Activated naive CD8-positive, alpha-beta T cell treated with anti-CD3 and anti-CD28 coated beads, Interleukin-2, amount 50 U/mL, for 24 hours (primary cell): ENCODE data around the gene MKLN1.
"Not testable (repeated sequence)": the region's sequence is repeated elsewhere in the genome, so short reads cannot be mapped to it uniquely, and the experiment has no call there.

ENCODE experiments used
- ATAC-seq: fragments of 150-1000 bp; cut with Tn5 transposase; one replicate; pipeline ENCODE4 v1.10.0; 2021
- DNase-seq: peaks from one replicate; pipeline ENCODE4 v3.0.0; 2021
- H3K27ac Mint-ChIP-seq: one replicate; pipeline ENCODE4 v1.8.0; 2021; ENCODE audit warnings: mild to moderate bottlenecking, mixed read lengths
- H3K27me3 Mint-ChIP-seq: one replicate; pipeline ENCODE4 v1.8.0; 2021; ENCODE audit warnings: mixed read lengths
- H3K36me3 Mint-ChIP-seq: one replicate; pipeline ENCODE4 v1.8.0; 2021; ENCODE audit warnings: low read depth, mixed read lengths
- H3K4me1 Mint-ChIP-seq: one replicate; pipeline ENCODE4 v1.8.0; 2021; ENCODE audit warnings: mixed read lengths
- H3K4me3 Mint-ChIP-seq: one replicate; pipeline ENCODE4 v1.8.0; 2021; ENCODE audit warnings: mild to moderate bottlenecking, moderate library complexity, mixed read lengths
- H3K9me3 Mint-ChIP-seq: one replicate; pipeline ENCODE4 v1.8.0; 2021; ENCODE audit warnings: mixed read lengths

The MKLN1 gene

DNA sequence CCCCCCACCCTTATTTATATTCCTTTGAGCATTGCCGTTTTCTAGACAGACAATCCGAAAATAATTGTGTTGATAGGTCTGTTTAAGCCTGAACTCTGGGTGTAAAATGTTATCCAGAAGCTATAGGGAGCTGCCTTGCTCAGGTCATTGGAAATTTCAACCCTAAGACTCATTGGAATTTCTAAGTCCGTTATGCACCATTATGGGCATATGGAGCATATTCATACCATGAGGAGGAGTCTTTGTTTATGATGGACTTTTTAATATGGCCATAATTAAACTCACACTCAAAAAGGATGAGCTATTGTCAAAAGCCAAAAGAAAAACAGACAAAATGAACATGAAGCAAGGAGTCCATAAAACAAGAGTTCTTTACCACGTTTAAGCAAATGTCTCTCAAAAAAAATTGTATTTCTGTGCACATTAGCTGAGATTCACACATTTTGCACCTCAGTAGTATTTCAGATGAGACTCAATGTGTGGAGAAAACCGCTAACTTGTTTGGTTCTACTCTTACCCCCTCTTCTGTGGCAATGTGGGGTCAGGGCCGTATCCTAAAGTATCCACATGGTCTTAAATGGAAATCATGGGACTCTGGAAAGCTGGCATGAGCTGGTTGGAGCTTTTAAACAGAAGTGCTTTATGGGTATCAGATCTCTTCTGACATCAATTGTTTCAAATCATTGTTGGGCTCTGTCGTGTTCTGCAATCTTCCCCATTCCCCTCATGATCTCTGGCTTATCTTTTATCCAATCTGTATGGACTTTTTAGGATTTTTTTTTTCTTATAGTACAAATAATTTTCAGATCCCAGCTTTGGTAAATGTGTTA, 168.2 kb downstream of the MKLN1 start:
- DNase-seq (no peak), ATAC-seq (no peak)
- H3K4me1 Mint-ChIP-seq, result peaks cover 7% of the 10 kb centered on the region
- peaks cover 4% of the 10 kb centered on the region for H3K36me3 Mint-ChIP-seq
- no peak overlapping the region for H3K27ac Mint-ChIP-seq
- H3K9me3 Mint-ChIP-seq, result no peaks in the 10 kb centered on the region
- no peak overlapping the region for H3K4me3 Mint-ChIP-seq
- H3K27me3 Mint-ChIP-seq, result no peaks in the 10 kb centered on the region

DNA sequence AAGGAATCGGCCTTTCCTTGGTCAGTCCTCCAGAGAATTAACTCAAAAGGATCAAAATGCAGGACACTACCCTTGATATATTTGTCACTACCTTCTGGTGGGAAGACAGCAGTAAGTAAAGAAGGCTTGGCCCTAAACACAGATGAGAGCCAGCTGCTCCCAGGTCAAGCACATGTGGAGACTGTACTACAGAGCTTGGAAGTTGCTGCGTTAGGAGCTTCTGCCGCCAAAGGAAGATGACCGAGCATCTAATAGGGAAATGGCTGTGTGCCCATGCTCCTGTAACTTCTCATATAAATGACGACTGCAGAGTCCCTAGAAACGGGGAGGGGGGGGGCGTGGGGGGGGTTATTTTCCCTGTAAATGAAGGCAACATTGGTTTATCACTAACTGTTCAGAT, 169.8 kb downstream of the MKLN1 start:
- no peaks in the 10 kb centered on the region for H3K9me3 Mint-ChIP-seq
- no peak overlapping the region for H3K27ac Mint-ChIP-seq
- peaks cover 21% of the 10 kb centered on the region for H3K4me1 Mint-ChIP-seq
- no peaks in the 10 kb centered on the region for H3K27me3 Mint-ChIP-seq
- no peak for DNase-seq
- peaks cover 4% of the 10 kb centered on the region for H3K36me3 Mint-ChIP-seq
- H3K4me3 Mint-ChIP-seq, result no peak overlapping the region
- no peak for ATAC-seq

DNA sequence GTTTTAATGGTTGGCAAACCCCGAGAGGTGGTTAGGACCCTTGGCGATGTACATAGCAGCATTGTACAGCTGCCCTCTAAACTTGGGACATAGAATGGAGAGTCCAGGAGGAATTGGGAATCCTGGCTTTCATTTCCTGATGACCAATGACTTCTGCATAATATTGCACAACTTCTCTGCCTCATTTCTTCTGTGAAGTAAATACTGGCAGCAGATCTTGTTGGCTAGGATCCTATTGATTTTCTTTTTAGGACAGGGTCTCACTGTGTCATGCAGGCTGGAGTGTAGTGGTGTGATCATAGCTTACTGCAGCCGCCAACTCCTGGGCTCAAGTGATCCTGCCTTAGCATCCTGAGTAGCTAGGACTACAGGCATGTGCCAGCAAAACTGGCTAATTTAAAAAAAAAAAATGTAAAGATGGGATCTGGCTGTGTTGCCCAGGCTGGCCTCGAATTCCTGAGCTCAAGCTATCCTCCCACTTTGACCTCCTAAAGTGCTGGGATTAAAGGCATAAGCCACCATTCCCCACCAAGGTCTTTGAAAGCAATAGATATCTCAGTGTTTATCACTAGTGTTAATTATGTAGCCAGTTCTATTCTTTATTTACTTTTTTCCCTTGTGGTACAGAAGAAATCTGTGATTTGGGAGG, 170.7 kb downstream of the MKLN1 start:
- H3K27me3 Mint-ChIP-seq, result no peaks in the 10 kb centered on the region
- DNase-seq, result no peak
- H3K4me3 Mint-ChIP-seq, result no peak overlapping the region
- H3K27ac Mint-ChIP-seq, result no peak overlapping the region
- ATAC-seq, result no peak
- no peaks in the 10 kb centered on the region for H3K9me3 Mint-ChIP-seq
- peaks cover 30% of the 10 kb centered on the region for H3K4me1 Mint-ChIP-seq
- H3K36me3 Mint-ChIP-seq, result peaks cover 4% of the 10 kb centered on the region

DNA sequence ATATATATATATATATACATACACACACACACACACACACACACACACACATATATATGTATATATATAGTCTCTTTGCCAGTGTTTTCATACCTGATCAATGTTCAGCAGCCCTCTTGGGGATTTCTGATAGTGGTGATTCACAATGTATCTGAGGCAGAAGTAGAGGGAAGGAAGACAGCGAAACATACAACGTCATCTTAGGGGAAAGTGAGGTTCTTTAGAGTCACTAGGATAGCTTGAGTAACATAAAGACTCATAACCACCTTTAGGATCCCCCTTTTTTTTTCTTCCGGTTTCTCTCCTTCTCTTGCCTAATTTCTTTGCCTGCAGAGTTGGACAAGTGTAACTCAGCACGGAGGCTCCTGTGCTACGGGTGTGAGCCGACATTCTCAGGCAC, 172.1 kb downstream of the MKLN1 start:
- Mint-ChIP-seq H3K27ac (no peak overlapping the region), H3K27me3 (no peaks in the 10 kb centered on the region), H3K9me3 (no peaks in the 10 kb centered on the region), H3K4me1 (peaks cover 34% of the 10 kb centered on the region), H3K4me3 (no peak overlapping the region), H3K36me3 (peaks cover 4% of the 10 kb centered on the region)
- ATAC-seq (no peak), DNase-seq (no peak)

DNA sequence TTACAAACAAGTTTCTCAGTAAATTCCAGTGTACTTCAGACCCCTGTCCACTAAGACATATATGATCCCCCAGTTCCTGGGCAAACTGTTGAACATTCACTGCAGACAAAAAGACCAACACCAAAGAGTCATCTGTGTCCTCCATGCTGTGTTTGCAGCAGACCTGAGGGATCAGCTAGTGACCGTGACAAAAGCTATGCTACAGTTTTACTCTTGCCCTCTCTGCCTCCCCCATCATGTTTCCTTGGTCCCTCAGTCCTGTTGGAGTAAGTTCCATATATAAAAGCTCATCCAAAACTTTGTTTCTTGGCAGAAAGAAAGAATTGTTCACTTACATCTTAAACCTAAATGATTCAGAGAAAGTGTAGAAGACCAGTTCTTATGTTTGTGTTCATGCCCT, 172.7 kb downstream of the MKLN1 start:
- Mint-ChIP-seq H3K4me3 (no peak overlapping the region), H3K9me3 (no peaks in the 10 kb centered on the region), H3K36me3 (peaks cover 4% of the 10 kb centered on the region), H3K4me1 (peaks cover 36% of the 10 kb centered on the region), H3K27me3 (no peaks in the 10 kb centered on the region), H3K27ac (no peak overlapping the region)
- ATAC-seq, result no peak
- DNase-seq, result no peak

DNA sequence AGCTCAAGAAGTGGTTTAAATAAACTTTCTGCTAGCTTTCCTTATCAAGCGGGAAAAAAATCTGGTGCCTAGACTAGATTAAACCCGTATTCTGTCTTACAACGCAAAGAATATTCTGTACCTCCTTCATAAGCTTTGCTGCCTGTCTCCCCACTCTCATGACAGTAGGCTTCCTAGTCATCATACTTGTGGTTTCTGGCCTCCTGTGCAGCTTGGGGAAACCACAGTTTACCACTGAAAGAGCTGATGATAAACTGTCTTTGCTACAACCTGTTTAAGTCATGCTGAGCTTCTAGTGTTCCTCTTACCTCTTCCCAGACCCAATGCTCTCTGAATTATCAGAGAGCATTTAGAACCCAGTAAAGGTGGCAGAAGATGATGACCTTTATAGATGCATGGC, 173.7 kb downstream of the MKLN1 start:
- no peaks in the 10 kb centered on the region for H3K9me3 Mint-ChIP-seq
- no peak for DNase-seq
- no peak overlapping the region for H3K27ac Mint-ChIP-seq
- H3K4me1 Mint-ChIP-seq, result peaks cover 36% of the 10 kb centered on the region
- peaks cover 2% of the 10 kb centered on the region for H3K36me3 Mint-ChIP-seq
- H3K4me3 Mint-ChIP-seq, result no peak overlapping the region
- ATAC-seq, result peak; percentile 92
- H3K27me3 Mint-ChIP-seq, result no peaks in the 10 kb centered on the region

DNA sequence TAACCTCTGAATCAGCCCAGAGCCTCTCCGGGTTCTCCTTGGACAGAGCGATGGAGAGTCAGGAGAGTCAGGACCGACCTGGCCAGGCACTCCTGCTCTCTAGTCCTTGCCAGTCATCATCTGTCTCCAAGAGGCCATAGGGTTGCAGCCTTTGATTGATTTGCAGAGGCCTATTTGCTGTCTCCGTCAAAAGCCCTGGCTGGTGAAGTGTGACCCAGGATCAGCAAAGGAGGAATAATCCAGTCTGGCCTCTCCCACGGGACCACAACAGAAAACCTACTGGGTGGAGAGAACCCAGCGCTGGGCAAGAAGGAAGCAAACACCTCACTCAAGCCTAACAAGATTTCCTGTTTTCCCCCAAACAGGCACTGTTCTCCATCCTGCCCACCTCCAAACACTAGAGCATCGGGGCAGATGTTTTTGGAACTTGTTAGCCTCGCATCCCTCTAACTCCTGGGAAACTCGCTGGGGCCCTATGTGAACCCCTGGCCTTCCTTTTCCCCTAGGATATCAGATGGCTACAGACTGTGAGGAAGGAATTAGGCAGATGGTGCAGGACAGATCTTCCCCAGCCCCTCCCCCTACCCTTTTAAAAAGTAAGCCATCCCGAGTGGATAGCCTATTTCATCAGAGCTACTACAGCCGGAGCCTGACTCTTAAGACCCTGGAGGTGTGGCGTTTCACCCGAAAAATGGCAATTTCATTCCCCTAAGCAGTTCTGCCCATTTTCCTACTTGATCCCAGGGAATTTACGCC, 174.4 kb downstream of the MKLN1 start:
- no peak overlapping the region for H3K4me3 Mint-ChIP-seq
- ATAC-seq (no peak), DNase-seq (no peak)
- H3K9me3 Mint-ChIP-seq, result no peaks in the 10 kb centered on the region
- no peaks in the 10 kb centered on the region for H3K36me3 Mint-ChIP-seq
- no peaks in the 10 kb centered on the region for H3K27me3 Mint-ChIP-seq
- H3K4me1 Mint-ChIP-seq, result peaks cover 36% of the 10 kb centered on the region
- H3K27ac Mint-ChIP-seq, result no peak overlapping the region

DNA sequence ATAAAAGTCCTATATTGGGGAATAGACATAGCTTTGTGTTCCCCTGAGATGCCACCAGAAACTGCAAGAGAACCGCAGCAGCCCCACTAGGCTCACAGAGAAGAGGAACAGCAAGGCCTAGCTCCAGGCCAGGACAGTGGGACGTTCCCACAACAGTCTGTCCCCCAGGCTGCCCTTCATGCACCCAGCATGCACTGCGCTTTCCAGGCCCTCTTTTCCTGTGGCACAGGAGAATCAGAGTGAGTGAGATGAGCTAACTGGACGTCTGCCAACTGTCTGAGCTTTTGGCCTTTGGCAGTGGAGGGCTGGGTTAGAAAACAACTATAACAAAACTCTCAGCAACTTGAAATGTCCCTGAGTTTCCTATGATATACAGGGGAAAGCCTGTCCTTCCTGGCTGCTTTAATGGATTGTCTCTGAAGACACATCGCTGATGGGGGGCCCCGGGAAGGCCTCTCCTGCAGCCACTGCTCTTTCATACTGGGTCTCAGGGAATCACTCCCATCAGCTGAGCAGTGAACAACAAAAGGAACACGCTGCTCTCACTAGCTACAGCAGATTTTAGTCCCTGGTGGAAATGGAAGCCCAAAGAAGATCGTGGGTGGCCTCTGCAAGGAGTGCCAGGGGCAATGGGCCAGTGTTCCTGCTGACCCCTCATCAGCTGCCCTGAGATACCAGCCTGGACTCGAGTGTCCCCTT, 175.3 kb downstream of the MKLN1 start:
- ATAC-seq (no peak), DNase-seq (no peak)
- Mint-ChIP-seq H3K27ac (no peak overlapping the region), H3K36me3 (no peaks in the 10 kb centered on the region), H3K4me1 (peaks cover 36% of the 10 kb centered on the region), H3K4me3 (no peak overlapping the region), H3K27me3 (no peaks in the 10 kb centered on the region), H3K9me3 (no peaks in the 10 kb centered on the region)

DNA sequence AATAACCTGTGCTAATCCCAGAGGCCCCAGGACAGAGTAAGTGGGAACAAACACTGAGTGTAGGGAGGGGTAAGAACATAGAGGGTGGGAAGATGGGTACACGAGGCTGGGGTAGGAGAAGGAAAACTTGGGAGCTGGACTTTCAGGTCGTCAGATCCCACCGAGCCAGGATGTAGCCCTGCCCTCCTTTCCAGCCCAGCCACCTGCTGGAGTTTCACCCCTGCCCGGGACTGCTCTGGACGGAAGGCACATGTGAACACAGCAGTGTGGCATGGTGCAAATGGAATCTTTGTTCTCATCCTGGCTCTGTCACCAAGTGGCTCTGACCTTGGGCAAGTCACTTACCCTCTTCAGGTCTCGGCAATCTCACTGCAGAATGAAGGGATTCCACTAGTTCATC, 176.0 kb downstream of the MKLN1 start:
- Mint-ChIP-seq H3K4me3 (no peak overlapping the region), H3K27ac (no peak overlapping the region), H3K36me3 (no peaks in the 10 kb centered on the region), H3K27me3 (no peaks in the 10 kb centered on the region), H3K9me3 (no peaks in the 10 kb centered on the region), H3K4me1 (peaks cover 41% of the 10 kb centered on the region)
- no peak for DNase-seq
- ATAC-seq, result no peak

DNA sequence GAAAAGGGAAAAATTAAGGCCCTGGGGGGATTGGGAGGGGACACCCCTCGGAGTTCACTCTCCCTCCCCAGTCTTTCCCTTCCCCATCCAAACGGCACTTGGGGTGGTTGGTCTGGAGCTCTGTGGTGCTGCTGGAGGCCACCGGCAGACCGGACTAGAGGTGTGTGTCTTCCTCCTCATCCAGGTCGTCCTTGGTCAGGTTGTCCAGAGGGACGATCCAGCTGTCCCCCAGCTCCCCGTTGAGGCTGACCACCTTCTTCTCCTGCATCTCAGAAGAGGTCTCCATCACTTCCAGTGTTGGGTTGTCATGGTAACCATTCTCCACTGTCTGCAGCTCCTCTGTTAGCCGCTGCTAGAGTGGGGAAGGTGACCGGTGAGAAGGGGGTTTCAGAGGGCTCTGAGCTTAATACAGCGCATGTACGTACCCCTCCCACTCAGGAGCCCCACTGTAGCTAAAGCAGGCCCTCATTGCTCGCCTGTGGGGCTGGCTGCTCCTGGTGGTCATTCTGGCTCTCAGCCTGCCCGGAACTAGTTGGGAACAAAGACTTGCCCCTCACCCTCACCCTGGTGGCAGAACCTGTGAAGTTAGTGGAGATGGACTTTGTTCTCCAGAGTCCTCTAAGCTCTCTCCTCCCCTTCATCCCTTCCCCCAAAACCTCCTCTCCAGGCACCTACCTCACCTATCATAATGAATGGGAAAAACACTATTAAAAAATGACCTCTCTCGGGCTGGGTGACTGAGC, 176.7 kb downstream of the MKLN1 start:
- H3K4me3 Mint-ChIP-seq, result no peak overlapping the region
- DNase-seq (no peak), ATAC-seq (no peak)
- no peaks in the 10 kb centered on the region for H3K36me3 Mint-ChIP-seq
- peaks cover 41% of the 10 kb centered on the region for H3K4me1 Mint-ChIP-seq
- H3K9me3 Mint-ChIP-seq, result no peaks in the 10 kb centered on the region
- peaks cover 7% of the 10 kb centered on the region for H3K27me3 Mint-ChIP-seq
- H3K27ac Mint-ChIP-seq, result no peak overlapping the region

DNA sequence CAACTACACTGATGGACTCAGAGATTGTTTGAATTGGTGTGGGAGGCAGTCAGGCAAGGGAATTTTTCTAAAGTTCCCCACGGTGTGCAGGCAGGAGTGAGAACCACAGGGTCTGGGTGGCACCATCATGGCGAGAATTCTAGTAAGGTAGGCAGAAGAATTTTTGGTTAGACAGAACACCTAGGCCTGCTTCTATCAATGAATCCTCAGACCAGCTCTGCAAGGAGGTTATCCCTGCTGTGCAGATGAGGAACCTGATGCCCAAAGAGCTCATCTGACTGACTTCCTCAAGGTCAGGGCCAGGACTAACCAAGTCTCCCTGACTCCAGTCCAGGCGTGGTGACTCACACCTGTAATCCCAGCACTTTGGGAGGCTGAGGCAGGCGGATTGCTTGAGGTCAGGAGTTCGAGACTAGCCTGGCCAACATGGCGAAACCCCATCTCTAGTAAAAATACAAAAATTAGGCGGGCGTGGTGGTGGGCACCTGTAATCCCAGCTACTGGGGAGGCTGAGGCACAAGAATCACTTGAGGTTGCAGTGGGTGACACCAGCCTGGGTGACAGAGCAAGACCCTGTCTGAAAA, 177.5 kb downstream of the MKLN1 start:
- not testable (repeated sequence) for ATAC-seq, H3K27ac Mint-ChIP-seq, H3K36me3 Mint-ChIP-seq, H3K9me3 Mint-ChIP-seq, H3K27me3 Mint-ChIP-seq, DNase-seq, H3K4me3 Mint-ChIP-seq
- H3K4me1 Mint-ChIP-seq, result peaks cover 41% of the 10 kb centered on the region

DNA sequence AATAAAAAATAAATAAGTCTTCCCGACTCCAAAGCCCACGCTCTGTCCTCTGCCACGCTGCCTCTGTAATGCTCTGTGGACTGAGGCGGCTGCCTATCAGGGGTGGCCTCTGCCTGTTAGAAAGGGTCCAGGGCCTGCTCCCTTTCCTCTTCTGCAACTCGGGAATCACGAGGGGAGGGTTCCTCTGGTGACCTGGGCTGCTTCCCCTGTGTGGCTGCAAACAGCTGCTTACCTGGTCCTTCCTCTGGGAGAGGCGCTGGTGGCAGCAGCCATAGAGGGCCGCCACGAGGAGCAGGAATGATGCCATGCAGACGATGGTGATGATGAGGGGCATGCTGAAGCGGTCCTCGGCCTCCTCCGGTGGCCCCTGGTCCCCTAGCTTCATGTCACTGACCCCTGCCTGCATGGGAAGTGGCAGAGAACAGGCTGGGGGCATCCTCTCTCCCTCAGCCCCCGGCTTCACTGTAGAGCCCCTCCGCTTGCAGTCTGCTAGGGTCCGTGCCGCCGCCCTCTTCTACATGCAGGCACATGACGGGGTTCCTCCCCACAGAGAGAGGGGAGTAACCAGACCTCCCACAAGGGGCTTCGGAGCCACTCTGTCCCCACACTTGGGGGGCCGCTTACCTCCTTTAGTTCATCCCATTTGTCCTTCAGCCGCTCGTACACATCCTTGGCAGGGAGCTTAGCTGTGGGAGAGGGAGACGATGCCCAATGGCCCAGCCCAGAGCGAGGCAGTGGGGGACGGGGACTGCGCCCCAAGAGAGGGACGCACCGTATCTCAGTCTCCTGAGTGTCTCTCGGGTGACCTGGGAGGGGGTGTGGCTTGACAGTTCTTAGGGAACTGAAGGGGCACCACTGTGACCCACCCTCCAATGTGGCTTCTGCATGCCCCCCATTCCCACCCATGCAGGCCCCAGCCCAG, 178.2 kb downstream of the MKLN1 start:
- no peaks in the 10 kb centered on the region for H3K36me3 Mint-ChIP-seq
- no peaks in the 10 kb centered on the region for H3K9me3 Mint-ChIP-seq
- no peak for ATAC-seq
- DNase-seq, result no peak
- H3K27me3 Mint-ChIP-seq, result peaks cover 7% of the 10 kb centered on the region
- H3K4me3 Mint-ChIP-seq, result no peak overlapping the region
- H3K27ac Mint-ChIP-seq, result no peak overlapping the region
- peaks cover 34% of the 10 kb centered on the region for H3K4me1 Mint-ChIP-seq

DNA sequence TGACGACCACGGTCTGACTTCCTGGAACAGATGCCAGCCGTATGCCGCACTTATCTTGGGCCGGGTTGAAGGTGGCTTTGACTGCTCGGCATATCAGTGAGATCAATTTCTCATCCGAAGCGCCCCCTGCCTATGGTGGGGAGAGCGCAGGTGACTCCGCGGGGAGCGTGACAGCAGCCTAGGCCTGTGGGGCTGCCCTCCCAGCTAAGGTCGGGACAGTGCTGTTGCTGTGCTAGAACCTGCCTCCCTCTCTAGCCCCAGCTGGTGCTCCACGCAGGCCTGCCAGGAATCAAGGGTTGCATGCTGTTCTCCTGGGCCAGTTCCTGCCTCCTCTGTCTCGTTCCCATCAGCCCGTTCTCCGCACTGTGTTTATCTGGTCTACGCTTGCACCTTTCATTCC, 178.9 kb downstream of the MKLN1 start:
- Mint-ChIP-seq H3K4me3 (no peak overlapping the region), H3K9me3 (no peaks in the 10 kb centered on the region), H3K36me3 (no peaks in the 10 kb centered on the region), H3K4me1 (peaks cover 27% of the 10 kb centered on the region), H3K27me3 (peaks cover 7% of the 10 kb centered on the region), H3K27ac (no peak overlapping the region)
- ATAC-seq, result no peak
- DNase-seq, result no peak
